Measurements from ENCODE around the gene IL32. TPM values are rescaled to one million over a fixed set of nuclear protein-coding genes. Genes with fewer than 3 reads are reported as not detected.

IL32 gene
- total and polyA plus RNA-seq, 2 experiments from 2014 or later: 2.3 to 6.1 TPM

DNA sequence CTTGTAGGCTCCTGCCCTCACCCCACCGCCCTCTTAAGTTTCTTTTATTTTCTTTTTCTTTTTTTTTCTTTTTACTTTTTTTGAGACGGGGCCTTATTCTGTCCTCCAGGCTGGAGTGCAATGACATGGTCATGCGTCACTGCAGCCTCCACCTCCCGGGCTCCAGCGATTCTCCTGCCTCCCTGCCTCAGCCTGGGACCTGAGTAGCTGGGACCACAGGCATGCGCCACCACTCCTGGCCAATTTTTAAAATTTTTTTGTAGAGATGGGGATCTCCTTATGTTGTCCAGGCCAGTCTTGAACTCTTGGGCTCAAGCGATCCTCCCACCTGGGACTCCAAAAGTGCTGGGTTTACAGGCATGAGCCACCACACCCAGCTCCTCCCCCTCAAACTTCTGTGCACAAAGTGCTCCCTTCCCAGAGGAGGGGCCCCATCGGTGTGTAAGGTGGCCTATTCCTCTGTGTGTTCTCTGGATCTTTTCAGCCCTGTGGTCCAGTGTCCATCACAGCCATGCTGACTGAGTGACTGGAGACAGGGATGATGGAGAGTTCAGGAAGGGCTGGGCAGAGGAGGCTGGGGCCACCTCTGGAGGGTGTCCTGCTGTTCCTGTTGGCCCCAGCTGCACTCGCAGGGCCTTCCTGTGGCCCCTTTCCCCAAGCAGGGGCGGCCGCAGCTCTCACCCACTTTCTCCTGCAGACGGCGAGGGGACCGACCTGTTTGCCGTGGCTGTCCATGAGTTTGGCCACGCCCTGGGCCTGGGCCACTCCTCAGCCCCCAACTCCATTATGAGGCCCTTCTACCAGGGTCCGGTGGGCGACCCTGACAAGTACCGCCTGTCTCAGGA is 8.9 kb upstream of the IL32 start (continued):
- TF ChIP-seq, protein P1, sequence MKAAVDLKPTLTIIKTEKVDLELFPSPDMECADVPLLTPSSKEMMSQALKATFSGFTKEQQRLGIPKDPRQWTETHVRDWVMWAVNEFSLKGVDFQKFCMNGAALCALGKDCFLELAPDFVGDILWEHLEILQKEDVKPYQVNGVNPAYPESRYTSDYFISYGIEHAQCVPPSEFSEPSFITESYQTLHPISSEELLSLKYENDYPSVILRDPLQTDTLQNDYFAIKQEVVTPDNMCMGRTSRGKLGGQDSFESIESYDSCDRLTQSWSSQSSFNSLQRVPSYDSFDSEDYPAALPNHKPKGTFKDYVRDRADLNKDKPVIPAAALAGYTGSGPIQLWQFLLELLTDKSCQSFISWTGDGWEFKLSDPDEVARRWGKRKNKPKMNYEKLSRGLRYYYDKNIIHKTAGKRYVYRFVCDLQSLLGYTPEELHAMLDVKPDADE (IDR thresholded peaks at IDR 0.05): no peak
- TF ChIP-seq ZNF114 (CRISPR knock-in tag; IDR thresholded peaks at IDR 0.05): no peak
- TF ChIP-seq CREB1 (CRISPR knock-in tag; IDR thresholded peaks at IDR 0.05; ENCODE audit: low read depth): no peak
- TF ChIP-seq NANOG (IDR thresholded peaks at IDR 0.05; ENCODE audit: borderline replicate concordance): no peak

DNA sequence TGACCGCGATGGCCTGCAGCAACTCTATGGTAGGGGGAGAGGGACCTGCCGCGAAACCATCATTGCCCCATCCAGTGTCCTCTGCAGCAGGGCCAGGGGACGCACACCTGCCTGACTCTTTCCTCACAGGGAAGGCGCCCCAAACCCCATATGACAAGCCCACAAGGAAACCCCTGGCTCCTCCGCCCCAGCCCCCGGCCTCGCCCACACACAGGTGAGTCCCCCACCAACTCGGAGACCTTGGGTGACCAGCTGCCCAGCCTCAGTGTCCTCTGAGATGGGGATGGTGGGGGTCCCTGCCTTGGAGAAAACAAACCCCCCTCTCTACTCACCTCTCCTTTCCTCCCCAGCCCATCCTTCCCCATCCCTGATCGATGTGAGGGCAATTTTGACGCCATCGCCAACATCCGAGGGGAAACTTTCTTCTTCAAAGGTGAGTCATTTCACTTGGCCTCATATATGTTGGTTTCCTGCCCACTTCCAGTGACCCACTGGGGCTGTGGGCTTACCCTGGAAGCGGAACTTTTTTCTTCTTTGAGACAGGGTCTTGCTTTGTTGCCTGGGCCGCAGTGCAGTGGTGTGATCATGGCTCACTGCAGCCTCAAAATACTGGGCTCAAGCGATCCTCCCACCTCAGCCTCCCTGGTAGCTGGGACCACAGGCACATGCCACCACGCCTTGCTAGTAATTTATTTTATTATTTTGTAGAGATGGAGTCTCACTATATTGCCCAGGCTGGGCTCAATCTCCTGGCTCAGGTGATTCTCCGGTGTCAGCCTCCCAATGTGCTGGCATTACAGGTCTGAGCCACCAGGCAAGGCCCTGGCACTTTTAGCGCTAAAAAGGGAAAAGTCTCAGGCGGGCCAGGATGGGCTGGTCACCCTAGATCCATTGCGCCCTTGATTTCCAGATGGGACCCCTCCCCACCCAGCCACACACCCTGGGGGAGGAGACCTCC is 8.0 kb upstream of the IL32 start:
- no peaks in the 10 kb centered on the region for H3K36me3 ChIP-seq (ENCODE audit: insufficient read depth)
- H2AFZ ChIP-seq: no peak overlapping the region
- no peak overlapping the region for H3K27ac ChIP-seq (ENCODE audit: low read depth)
- H3K4me3 Mint-ChIP-seq: peak overlapping the region; percentile 81; the same call in 2 of the 3 replicates
- H3K27me3 Mint-ChIP-seq (ENCODE audit: insufficient read depth, low read depth, poor library complexity): peaks cover 15% of the 10 kb centered on the region
- peaks cover 4% of the 10 kb centered on the region; the same call in 1 of the 2 replicates for H3K27me3 ChIP-seq (ENCODE audit: insufficient read depth)
- H3F3A ChIP-seq (replicated peaks; ENCODE audit: low read depth): peaks cover 15% of the 10 kb centered on the region
- H3K9me2 ChIP-seq (ENCODE audit: insufficient read depth): no peaks in the 10 kb centered on the region
- H3K4me1 ChIP-seq (ENCODE audit: insufficient read depth): peaks cover 10% of the 10 kb centered on the region
- TF ChIP-seq, protein P2, sequence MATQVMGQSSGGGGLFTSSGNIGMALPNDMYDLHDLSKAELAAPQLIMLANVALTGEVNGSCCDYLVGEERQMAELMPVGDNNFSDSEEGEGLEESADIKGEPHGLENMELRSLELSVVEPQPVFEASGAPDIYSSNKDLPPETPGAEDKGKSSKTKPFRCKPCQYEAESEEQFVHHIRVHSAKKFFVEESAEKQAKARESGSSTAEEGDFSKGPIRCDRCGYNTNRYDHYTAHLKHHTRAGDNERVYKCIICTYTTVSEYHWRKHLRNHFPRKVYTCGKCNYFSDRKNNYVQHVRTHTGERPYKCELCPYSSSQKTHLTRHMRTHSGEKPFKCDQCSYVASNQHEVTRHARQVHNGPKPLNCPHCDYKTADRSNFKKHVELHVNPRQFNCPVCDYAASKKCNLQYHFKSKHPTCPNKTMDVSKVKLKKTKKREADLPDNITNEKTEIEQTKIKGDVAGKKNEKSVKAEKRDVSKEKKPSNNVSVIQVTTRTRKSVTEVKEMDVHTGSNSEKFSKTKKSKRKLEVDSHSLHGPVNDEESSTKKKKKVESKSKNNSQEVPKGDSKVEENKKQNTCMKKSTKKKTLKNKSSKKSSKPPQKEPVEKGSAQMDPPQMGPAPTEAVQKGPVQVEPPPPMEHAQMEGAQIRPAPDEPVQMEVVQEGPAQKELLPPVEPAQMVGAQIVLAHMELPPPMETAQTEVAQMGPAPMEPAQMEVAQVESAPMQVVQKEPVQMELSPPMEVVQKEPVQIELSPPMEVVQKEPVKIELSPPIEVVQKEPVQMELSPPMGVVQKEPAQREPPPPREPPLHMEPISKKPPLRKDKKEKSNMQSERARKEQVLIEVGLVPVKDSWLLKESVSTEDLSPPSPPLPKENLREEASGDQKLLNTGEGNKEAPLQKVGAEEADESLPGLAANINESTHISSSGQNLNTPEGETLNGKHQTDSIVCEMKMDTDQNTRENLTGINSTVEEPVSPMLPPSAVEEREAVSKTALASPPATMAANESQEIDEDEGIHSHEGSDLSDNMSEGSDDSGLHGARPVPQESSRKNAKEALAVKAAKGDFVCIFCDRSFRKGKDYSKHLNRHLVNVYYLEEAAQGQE (IDR thresholded peaks at IDR 0.05; ENCODE audit: unreplicated experiment): no peak
- no peak for TF ChIP-seq CREB1 (CRISPR knock-in tag; IDR thresholded peaks at IDR 0.05; ENCODE audit: low read depth)
- ATAC-seq (no peak), DNase-seq (ENCODE audit: low spot score) (peak; percentile 27)
- peak overlapping the region; percentile 85 for H3K4me2 ChIP-seq
- no peaks in the 10 kb centered on the region; the same call in 1 of the 2 replicates for H4K20me1 ChIP-seq (replicated peaks; ENCODE audit: insufficient read depth)
- H3K36me3 Mint-ChIP-seq (ENCODE audit: low read depth): peaks cover 22% of the 10 kb centered on the region
- no peak overlapping the region for H3K27ac Mint-ChIP-seq
- H3K79me2 ChIP-seq (replicated peaks; ENCODE audit: insufficient read depth): no peaks in the 10 kb centered on the region; the same call in 1 of the 2 replicates
- peak overlapping the region; percentile 84 for H3K4me3 ChIP-seq
- peaks cover 20% of the 10 kb centered on the region for H3K4me1 Mint-ChIP-seq
- H3K9me3 Mint-ChIP-seq: no peaks in the 10 kb centered on the region; the same call in 2 of the 3 replicates

Data from GM23338 (cell line).